ENCODE data around the gene SMAD7.

Gene SMAD7

GRCh38 chr18:48929941-48930713 lies 20.6 kb downstream of the SMAD7 start:
- no peak for DNase-seq

DNA sequence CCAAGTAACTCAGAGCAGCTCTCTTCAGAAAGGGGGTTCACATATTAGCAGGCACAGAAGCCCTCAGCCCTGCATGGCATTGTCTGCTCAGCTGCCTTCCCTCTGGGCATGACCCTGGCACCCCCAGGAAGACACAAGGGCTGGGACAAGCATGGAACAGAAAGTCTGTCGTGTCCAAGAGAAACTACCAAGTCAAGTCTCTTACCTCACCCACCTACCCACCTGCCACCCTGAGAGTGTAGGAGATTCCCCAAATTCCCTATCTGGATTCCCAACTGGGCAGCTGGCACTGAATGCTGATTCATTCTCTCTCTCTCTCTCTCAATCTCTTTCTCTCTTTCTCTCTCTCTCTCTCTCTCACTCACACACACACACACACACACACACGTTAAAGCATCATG lies 21.6 kb downstream of the SMAD7 start:
- DNase-seq = no peak

GRCh38 chr18:48928787-48929186 lies 22.0 kb downstream of the SMAD7 start:
- peak; percentile 50 to 69 for DNase-seq

DNA sequence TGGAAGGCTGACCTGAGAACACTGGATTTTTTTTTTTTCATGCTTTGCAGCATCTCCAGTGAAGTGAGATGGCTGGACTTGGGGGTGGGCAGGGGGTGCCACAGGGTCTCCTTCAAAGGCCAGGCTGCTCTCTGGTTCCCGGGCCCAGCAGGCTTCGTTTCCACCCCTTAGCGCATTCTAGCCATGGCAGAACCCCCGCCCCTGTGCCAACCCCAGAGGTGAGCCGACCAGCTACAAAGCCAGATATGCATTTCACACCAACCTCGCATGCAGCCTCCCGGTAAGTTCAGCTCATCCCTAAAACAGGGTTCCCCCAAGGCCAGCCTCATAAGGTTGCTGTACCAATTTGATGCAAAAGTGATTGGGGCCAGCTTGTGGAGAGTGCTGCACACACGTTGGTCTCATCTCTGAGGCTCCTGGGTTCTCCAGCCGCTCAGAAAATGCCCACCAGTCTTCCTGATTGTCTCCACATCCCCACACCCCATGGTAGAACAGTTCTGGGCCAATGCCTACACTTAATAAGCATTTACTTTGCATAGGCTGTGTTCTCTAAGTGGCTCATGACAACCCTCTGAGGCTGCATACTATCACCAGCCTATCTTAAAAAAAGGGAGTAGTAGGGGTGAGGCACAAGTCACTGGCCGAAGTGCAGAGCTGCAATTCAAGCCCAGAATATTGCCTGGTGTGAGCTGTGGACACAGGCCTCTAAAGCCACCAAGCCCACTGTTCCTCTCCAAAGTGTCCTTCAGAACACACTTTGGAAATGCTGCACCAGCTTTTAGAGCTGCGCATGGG lies 23.3 kb downstream of the SMAD7 start:
- DNase-seq = no peak

GRCh38 chr18:48926420-48926857 lies 24.3 kb downstream of the SMAD7 start:
- DNase-seq = no peak

DNA sequence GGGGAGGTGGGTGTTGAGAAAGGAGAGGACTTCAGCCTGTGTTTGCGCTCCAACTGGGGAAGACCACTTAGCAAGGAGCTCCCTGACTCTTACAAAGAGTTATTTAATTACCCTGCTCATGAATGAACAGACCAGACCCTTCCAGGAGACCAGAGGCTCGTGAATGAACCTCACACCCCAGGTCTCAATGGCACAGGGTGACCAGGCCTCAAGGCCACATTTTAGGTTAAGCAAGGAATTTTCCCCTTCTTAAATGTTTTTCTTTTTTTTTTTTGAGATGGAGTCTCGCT lies 25.3 kb downstream of the SMAD7 start:
- DNase-seq = no peak

- no peak for DNase-seq
These were observed 25.9 kb downstream of the SMAD7 start for GRCh38 chr18:48924630-48925490.

GRCh38 chr18:48923746-48924629 lies 26.8 kb downstream of the SMAD7 start:
- no peak for DNase-seq

DNA sequence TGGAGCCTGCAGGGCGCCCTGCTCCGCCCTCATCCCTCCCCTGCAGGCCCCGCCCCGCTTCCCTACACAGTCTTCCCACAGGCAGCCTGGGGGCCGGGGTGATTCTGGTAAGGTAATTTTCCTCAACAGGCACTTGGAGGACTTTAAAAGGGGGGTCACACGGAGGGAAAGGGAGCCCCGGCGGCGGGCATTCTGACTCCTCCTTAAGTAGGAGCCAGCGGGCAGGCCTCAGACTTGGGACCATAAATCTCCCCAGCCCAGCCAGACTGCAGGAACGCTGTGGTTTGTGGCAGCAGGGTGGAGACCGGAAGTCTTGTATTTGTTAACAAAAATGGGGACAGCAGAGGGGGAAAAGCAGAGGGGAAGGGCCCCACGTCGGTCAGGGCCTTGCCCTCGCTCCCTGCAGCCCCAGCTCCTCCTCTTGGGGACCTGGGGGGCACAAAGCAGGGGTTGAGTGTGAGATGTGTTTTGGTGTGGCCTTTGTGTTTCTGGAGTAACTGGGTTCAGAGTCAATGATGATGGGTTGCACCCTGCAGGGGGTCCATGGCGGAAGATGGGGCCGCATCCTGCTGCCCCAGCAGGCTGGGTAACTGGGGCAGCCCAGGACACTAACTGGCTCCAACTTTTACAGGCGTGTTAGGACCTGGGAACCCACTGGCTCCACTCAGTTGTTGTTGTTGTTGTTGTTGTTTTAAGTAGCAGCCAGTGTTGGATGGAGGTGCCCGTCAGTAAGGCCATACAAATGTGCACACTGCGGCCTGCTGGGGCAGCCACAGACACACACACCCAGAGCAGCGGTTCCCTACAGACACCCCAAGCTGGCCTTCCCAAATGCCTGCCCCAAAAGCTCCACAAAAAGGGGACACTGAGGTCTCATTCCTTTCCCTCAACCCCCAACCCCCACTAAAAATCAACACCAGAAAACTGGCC lies 27.7 kb downstream of the SMAD7 start:
- DNase-seq = no peak

DNA sequence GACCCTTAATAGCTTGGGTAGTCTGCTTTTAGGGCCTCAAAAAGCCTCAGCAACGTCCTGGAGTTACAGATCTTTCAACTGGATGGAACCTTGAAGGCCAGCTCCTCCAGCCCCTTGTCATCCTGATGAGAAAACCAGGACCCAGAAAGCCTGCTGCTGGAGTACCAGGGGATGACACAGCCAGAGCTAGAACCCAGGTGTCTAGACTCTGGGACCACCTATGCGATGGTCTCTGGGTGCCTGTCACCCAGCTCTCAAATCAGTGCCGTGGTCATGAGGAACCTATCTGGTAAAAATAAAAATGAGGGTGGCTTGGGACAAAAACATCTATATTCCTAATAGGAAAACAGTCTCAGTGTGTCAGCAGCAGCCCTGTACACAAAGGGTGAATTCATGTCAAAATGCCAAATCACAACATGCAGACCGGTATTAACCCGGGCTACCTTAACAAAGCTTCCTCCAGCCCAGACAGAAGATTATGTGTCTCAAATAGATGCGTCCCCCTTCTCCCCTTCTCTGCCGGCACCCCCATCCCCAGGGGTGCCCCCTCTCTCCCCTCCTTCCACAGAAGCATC lies 28.5 kb downstream of the SMAD7 start:
- DNase-seq = no peak

GRCh38 chr18:48921305-48922225 lies 29.2 kb downstream of the SMAD7 start:
- DNase-seq = no peak

DNA sequence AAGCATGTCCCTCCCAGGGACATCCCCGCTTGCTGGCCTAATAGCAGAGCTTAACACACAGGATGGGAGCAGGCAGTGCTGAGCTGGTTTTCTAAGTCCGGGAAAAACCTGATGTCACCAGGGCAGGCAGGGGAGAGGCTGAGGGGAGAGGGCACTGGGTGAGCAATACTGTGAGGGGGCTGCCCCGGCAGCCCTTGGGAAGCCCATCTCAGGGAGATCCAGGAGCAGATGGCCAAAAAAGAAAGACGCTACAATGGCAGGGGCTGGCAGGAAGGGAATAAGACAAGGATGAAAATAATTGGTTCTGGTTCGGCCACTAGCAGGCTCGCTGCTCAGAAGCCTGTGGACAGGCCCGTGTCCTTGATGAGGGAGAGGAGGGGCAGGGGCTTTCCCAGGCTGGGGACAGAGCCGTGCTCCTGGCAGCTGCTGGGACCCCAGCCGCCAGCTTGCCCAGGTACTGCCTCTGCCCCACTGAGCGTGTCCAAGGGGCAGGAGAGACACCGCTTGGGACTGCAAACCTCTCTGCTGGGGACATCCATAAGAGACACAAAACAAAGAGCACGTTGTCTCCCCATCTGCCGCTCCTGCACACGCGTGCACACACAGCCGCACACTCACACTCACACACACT lies 30.2 kb downstream of the SMAD7 start:
- DNase-seq = no peak

- no peak for DNase-seq
These were observed 31.2 kb downstream of the SMAD7 start for GRCh38 chr18:48919547-48919946.

DNA sequence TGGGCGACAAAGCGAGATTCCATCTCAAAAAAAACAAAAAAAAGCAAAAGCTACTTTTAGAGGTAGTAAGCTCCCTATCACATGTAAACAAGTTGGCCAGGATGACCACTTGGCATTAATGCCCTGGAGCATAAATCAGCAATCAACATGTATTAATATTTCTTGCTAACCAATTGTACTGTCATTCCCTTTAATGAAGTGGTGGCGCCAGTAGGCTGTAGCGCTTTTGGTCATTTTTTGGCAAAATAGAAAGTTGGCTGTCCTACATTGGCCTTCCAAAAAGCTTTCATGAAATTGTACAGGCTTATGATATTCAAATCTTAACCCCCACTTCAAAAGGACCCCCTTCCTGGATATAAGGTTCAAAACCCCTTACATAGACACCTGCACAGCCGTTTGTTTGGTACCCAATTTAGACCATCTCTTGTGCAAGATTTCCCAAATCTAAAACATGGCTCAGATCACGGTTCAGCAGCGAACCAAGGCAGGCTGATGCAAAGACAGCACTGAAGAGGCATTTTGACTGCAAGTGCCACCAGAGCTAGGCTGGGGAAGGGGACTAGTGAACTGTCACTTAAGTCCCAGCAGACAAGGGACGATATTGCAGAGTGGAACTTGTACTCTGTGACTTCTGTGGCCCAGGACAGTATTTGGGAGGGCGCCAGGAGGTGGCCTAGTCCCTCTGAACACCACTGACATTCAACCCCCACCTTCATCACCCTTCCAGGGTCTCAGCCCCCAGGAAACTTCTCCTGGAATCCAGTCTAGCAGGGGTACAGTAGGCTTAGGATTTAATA lies 31.9 kb downstream of the SMAD7 start:
- DNase-seq = no peak

DNA sequence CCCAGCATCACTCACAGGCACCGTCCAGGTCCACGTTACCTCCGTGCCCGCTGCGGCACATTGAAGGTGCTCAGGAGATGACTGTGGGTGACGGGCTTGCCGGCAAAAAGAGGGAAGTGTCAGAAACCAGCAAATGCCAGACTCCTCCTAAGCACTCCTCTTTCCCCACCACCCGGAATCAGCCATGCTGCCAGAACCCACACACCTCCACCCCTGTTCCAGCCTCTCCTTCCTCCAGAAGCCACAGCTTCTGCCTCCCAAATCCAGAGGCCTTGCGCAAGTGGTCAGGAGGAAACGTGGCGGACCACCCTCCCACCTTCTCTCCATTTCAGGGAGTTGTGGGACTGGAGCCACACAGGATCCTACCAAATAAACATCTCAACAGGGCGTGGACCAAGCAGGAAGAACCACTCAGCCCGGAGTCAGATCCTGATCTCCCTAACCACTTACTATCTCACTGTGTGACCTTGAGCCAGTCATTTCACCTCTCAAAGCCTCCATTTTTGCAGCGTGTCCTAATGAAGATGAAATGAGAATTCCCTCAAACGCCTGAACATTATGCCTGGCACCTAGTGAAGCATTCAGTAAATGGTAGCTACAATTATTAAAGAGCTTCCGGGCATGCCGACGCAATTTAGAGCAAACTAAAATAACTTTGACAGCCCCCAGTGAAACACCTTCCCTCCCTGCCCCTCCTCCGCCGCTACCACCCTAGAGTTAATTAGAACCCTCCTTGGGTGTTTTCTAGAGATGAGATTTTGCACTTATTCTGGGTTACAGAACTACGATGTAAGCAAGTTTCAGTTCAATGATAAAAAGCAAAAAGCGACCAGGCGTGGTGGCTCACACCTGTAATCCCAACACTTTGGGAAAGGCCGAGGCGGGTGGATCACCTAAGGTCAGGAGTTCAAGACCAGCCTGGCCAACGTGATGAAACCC lies 32.9 kb downstream of the SMAD7 start:
- no peak for DNase-seq

- DNase-seq = no peak
These were observed 34.9 kb downstream of the SMAD7 start for GRCh38 chr18:48915626-48916425.

Measured in stimulated activated CD4-positive, alpha-beta T cell treated with anti-CD3 and anti-CD28 coated beads, Interleukin-4, amount 100 ng/mL, for 4 hours (primary cell).